Activated gamma-delta T cell (primary cell): Measurements from ENCODE around the gene PNPO.

Experiments
- DNase-seq: peaks from one replicate; lab custom pipeline; 2025; lab: John Stamatoyannopoulos, UW

PNPO gene

GRCh38 chr17:47949946-47950345 is 8.6 kb downstream of the PNPO start:
- DNase-seq: no peak

GRCh38 chr17:47950448-47950847 is 9.1 kb downstream of the PNPO start:
- no peak for DNase-seq

DNA sequence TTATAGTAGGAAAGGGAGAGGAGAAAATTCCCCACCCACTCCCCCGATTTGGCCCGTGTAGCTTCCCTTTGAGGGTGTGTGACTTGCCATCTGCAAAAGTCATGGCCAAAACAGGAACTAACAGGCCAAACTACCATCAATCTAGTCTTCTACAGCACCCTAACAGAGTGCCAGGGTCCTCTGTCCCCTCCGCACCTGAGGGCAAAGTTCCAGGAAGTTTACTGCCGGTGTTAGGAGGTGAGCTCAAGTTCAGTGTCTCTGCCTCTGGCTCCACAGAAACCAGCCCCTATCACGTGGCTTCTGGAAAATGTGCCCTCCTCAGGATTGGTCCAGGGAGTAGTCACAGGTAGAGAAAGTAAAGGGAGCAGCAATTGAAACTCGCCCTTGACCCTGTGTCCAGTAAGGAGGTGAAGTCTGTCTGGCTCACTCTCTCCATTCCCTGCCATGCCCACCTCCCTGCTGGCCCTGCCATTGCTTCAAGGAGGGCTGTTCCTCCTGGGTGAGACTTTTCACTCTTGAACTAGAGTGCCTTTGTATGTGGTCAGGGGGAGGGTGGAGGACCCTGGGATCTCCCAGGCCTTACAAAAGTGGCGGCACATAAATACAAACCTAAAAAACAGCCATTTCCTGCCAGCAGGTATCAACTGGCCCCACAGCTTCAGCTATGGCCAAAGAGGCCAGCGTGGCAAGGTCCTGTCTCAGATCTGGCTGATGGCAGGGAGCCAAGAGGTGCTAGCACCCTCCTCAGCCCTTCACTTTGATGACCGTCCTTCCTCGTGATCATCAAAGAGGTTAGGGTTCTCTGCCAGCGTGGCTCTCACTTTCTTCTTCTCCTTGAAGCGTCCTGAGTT is 11.0 kb downstream of the PNPO start:
- no peak for DNase-seq

- no peak for DNase-seq
Observed at GRCh38 chr17:47953909-47954308, 12.5 kb downstream of the PNPO start.

GRCh38 chr17:47955497-47956461 is 14.4 kb downstream of the PNPO start:
- DNase-seq: no peak

DNA sequence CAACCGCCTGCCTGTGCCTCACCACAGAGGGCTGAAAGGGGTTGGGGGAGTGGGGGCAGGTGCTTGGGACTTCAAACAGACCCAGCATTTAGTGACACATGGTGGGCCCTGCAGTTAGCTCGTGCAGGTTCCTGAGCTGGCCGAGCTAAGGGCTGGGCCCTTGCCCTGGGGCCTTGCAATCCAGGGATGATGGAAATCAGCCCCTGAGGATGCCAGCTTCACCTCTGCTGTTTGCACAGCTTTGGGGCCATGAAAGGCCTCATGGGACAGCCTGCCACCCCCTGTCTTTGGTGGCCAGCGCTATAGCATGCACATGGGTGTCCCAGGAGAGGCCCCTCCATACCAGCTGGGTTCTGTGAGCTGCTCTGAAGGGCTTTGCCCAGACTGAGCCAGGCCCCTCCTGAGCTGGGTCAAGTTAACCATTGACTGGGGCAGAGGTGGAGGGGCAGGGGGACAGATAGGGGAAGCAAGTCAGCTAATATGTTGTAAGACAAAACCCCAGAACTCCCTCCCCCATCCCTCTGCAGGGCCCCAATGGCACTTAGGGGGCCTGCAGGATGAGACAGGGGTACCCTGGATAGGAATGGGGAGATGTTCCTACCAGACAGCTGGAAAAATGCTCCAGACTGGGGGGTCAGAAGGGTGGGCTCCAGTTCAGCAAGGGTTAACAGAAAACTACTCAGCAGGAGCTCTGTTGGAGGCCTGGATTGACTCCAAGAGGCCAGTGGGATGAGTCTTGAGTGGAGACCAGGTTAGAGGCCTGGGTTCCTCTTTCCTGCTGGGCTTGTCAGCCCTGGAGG is 15.6 kb downstream of the PNPO start:
- no peak for DNase-seq

GRCh38 chr17:47957591-47958490 is 16.5 kb downstream of the PNPO start, which contains the start of gene PRR15L:
Gene PRR15L (minus strand): TSS chr17:47957883. CDS start chr17:47953234, 4,649 bp downstream.
- DNase-seq: no peak

- no peak for DNase-seq
Observed at GRCh38 chr17:47959825-47960655, 18.7 kb downstream of the PNPO start.

GRCh38 chr17:47961406-47961805 is 20.0 kb downstream of the PNPO start:
- DNase-seq: no peak

DNA sequence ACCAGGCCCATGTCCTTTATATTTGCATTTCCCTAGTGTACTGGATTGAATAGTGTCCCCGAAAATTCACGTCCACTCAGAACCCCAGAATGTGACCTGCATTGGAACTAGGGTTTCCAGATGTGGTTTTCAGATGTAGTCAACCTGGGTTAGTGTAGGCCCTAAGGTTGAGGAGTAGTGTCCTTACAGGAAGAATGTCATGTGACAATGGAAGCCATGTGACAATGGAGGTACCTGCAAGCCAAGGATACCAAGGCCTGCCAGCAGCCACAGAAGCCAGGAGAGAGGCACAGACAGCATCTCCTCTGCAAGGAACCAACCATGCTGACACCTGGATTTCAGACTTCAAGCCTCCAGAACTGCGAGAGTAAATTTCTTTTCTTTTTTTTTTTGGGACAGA is 21.5 kb downstream of the PNPO start:
- no peak for DNase-seq

GRCh38 chr17:47964856-47965255 is 23.5 kb downstream of the PNPO start:
- no peak for DNase-seq

- no peak for DNase-seq
Observed at GRCh38 chr17:47966079-47966519, 24.7 kb downstream of the PNPO start.

DNA sequence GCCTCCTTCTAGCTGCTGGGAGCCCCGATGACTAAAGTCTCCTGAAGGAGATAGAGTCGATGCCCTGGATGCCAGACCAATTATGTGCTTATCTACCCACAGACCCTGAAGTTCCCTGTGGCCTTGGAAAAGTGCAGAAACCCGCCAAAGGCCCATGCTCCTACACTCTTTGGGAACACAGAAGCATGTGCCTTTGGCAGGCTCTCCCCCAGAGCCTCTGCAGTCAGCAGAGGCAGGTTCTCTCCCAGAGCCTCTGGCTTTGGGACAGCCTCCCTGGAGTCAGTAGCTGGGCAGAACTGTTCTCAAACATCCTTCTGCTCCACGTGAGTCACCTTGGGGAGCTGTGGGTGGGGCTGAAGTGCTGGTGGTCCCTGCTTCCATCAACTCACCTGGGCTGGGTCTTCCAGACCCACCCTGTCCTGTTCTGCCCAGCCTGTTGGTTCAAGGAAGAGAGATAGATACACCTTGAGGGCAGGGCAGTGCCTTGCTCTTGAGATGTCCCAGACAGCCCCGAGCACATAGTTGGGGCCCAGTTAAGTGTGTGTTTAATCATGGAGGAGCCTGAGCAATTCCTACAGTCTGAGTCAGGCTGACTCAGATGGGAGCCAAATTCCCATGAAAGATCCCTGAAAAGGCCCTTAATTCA is 26.4 kb downstream of the PNPO start:
- no peak for DNase-seq

- DNase-seq: no peak
Observed at GRCh38 chr17:47968836-47969235, 27.5 kb downstream of the PNPO start.

- no peak for DNase-seq
Observed at GRCh38 chr17:47969930-47970724, 28.8 kb downstream of the PNPO start.

- DNase-seq: peak; percentile 90
Observed at GRCh38 chr17:47970725-47971499, 29.5 kb downstream of the PNPO start, which contains the start of gene CDK5RAP3. Gene CDK5RAP3 (plus strand): TSS chr17:47971113. CDS start chr17:47971147, 34 bp downstream.

GRCh38 chr17:47973541-47973940 is 32.2 kb downstream of the PNPO start:
- no peak for DNase-seq
